Mucosa of stomach (tissue), 1 donor: Measurements from ENCODE around the gene PRKG1.

Experiments
- H3K27me3 ChIP-seq: one replicate; pipeline ENCODE4 v1.7.0; 2013; ENCODE audit warnings: mild to moderate bottlenecking, low read length; ENCODE audit not compliant: control insufficient read depth, insufficient read depth
- H3K36me3 ChIP-seq: one replicate; pipeline ENCODE4 v1.7.0; 2013; ENCODE audit warnings: low read length; ENCODE audit not compliant: control insufficient read depth, insufficient read depth
- H3K4me1 ChIP-seq: one replicate; pipeline ENCODE4 v1.7.0; 2013; ENCODE audit warnings: mild to moderate bottlenecking, low read length; ENCODE audit not compliant: control insufficient read depth, insufficient read depth
- H3K4me3 ChIP-seq: one replicate; pipeline ENCODE4 v1.7.0; 2013; ENCODE audit warnings: low read length
- H3K9ac ChIP-seq: one replicate; pipeline ENCODE4 v1.7.0; 2013; ENCODE audit warnings: mild to moderate bottlenecking, low read length, moderate library complexity
- H3K9me3 ChIP-seq: one replicate; pipeline ENCODE4 v1.7.0; 2013; ENCODE audit warnings: mild to moderate bottlenecking, low read length, moderate library complexity; ENCODE audit not compliant: control insufficient read depth
- donor health status: Pancreatic carcinoma.

The PRKG1 gene

GRCh38 chr10:51588984-51589383 lies 514.7 kb downstream of the PRKG1 start:
- H3K9ac ChIP-seq: no peak overlapping the region
- H3K9me3 ChIP-seq: no peaks in the 10 kb centered on the region
- no peaks in the 10 kb centered on the region for H3K27me3 ChIP-seq
- no peaks in the 10 kb centered on the region for H3K4me1 ChIP-seq
- H3K36me3 ChIP-seq: no peaks in the 10 kb centered on the region
- H3K4me3 ChIP-seq: no peak overlapping the region

GRCh38 chr10:51590818-51591217 lies 516.5 kb downstream of the PRKG1 start:
- H3K4me3 ChIP-seq: no peak overlapping the region
- no peak overlapping the region for H3K9ac ChIP-seq
- no peaks in the 10 kb centered on the region for H3K9me3 ChIP-seq
- H3K36me3 ChIP-seq: no peaks in the 10 kb centered on the region
- no peaks in the 10 kb centered on the region for H3K27me3 ChIP-seq
- no peaks in the 10 kb centered on the region for H3K4me1 ChIP-seq

- Histone ChIP-seq H3K36me3 (no peaks in the 10 kb centered on the region), H3K4me1 (no peaks in the 10 kb centered on the region), H3K9ac (no peak overlapping the region), H3K4me3 (no peak overlapping the region), H3K9me3 (no peaks in the 10 kb centered on the region), H3K27me3 (no peaks in the 10 kb centered on the region)
Measured at GRCh38 chr10:51596695-51597094, 522.4 kb downstream of the PRKG1 start.

- H3K36me3 ChIP-seq: no peaks in the 10 kb centered on the region
- H3K9me3 ChIP-seq: no peaks in the 10 kb centered on the region
- no peaks in the 10 kb centered on the region for H3K27me3 ChIP-seq
- H3K4me1 ChIP-seq: no peaks in the 10 kb centered on the region
- no peak overlapping the region for H3K9ac ChIP-seq
- no peak overlapping the region for H3K4me3 ChIP-seq
Measured at GRCh38 chr10:51599647-51600046, 525.4 kb downstream of the PRKG1 start.

GRCh38 chr10:51602326-51602725 lies 528.0 kb downstream of the PRKG1 start:
- Histone ChIP-seq H3K27me3 (no peaks in the 10 kb centered on the region), H3K9me3 (no peaks in the 10 kb centered on the region), H3K36me3 (no peaks in the 10 kb centered on the region), H3K4me1 (no peaks in the 10 kb centered on the region), H3K4me3 (no peak overlapping the region), H3K9ac (no peak overlapping the region)

GRCh38 chr10:51604579-51604978 lies 530.3 kb downstream of the PRKG1 start:
- Histone ChIP-seq H3K9ac (no peak overlapping the region), H3K9me3 (no peaks in the 10 kb centered on the region), H3K4me1 (no peaks in the 10 kb centered on the region), H3K4me3 (no peak overlapping the region), H3K27me3 (no peaks in the 10 kb centered on the region), H3K36me3 (no peaks in the 10 kb centered on the region)

- no peaks in the 10 kb centered on the region for H3K9me3 ChIP-seq
- no peak overlapping the region for H3K9ac ChIP-seq
- H3K36me3 ChIP-seq: no peaks in the 10 kb centered on the region
- no peaks in the 10 kb centered on the region for H3K4me1 ChIP-seq
- no peak overlapping the region for H3K4me3 ChIP-seq
- no peaks in the 10 kb centered on the region for H3K27me3 ChIP-seq
Measured at GRCh38 chr10:51606825-51607462, 532.7 kb downstream of the PRKG1 start.

GRCh38 chr10:51607463-51607835 lies 533.2 kb downstream of the PRKG1 start:
- Histone ChIP-seq H3K36me3 (no peaks in the 10 kb centered on the region), H3K27me3 (no peaks in the 10 kb centered on the region), H3K4me1 (no peaks in the 10 kb centered on the region), H3K9me3 (no peaks in the 10 kb centered on the region), H3K9ac (no peak overlapping the region), H3K4me3 (no peak overlapping the region)

- Histone ChIP-seq H3K36me3 (no peaks in the 10 kb centered on the region), H3K9me3 (no peaks in the 10 kb centered on the region), H3K4me1 (no peaks in the 10 kb centered on the region)
Measured at GRCh38 chr10:51608211-51608610, 533.9 kb downstream of the PRKG1 start.

GRCh38 chr10:51615764-51616298 lies 541.5 kb downstream of the PRKG1 start:
- Histone ChIP-seq H3K4me3 (no peak overlapping the region), H3K36me3 (no peaks in the 10 kb centered on the region), H3K9me3 (no peaks in the 10 kb centered on the region), H3K9ac (no peak overlapping the region), H3K4me1 (no peaks in the 10 kb centered on the region), H3K27me3 (no peaks in the 10 kb centered on the region)

More at GRCh38 chr10:51608211-51608610, 533.9 kb downstream of the PRKG1 start:
- Histone ChIP-seq H3K4me3 (no peak overlapping the region), H3K27me3 (no peaks in the 10 kb centered on the region), H3K9ac (no peak overlapping the region)

GRCh38 chr10:51617576-51618235 lies 543.4 kb downstream of the PRKG1 start:
- Histone ChIP-seq H3K36me3 (no peaks in the 10 kb centered on the region), H3K4me3 (no peak overlapping the region), H3K27me3 (no peaks in the 10 kb centered on the region), H3K9ac (no peak overlapping the region), H3K4me1 (no peaks in the 10 kb centered on the region), H3K9me3 (no peaks in the 10 kb centered on the region)

GRCh38 chr10:51619365-51619764 lies 545.1 kb downstream of the PRKG1 start:
- Histone ChIP-seq H3K27me3 (no peaks in the 10 kb centered on the region), H3K36me3 (no peaks in the 10 kb centered on the region), H3K4me3 (no peak overlapping the region), H3K9ac (no peak overlapping the region), H3K4me1 (no peaks in the 10 kb centered on the region), H3K9me3 (no peaks in the 10 kb centered on the region)
